Skin epidermis (tissue), 12 donors: ENCODE data around the gene RRAD.
"Not testable (repeated sequence)": the region's sequence is repeated elsewhere in the genome, so short reads cannot be mapped to it uniquely, and the experiment has no call there.

ENCODE experiments used
- H3K27ac ChIP-seq, 21 experiments: fragments of 200-600 bp; sonication (generic) in 11 of 21; one replicate each; pipeline ENCODE4 v1.5.0; 2020; ENCODE audit warnings: mild to moderate bottlenecking in 3 of 21, inconsistent platforms in 2 of 21, moderate library complexity in 2 of 21
- H3K4me3 ChIP-seq, 7 experiments: fragments of 200-600 bp; sonication (generic) in 2 of 7; one replicate each; pipeline ENCODE4 v1.5.0; 2020; ENCODE audit warnings: inconsistent platforms in 2 of 7, mild to moderate bottlenecking in 2 of 7, moderate library complexity in 1 of 7

The RRAD gene, protein sequence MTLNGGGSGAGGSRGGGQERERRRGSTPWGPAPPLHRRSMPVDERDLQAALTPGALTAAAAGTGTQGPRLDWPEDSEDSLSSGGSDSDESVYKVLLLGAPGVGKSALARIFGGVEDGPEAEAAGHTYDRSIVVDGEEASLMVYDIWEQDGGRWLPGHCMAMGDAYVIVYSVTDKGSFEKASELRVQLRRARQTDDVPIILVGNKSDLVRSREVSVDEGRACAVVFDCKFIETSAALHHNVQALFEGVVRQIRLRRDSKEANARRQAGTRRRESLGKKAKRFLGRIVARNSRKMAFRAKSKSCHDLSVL

DNA sequence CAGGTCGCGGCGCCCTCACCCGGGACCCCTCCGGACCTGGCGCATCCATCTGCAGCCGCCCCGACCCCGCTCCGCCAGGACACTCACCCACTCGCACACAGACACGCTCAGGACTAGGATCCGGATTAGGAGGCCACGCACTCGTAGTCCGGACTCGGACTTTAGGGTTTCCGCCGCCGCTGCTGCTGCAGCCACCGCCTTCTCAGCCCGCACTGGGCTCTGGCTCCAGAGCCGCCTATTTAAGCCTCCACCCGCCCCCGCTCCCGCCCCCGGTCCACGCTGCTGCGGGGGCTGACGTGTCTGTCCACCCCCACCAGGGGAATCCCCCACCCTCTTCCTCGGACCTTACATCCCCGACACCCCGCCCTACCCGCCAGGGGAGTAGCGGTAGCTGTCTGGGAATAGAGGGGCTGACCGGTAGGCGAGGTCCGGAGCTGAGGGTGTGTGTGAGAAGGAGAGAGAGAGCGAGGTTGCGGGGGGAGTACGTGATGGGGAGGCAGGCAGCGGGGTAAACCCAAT, at the start of gene RRAD:
TSS of gene RRAD (minus strand) at position 214 of the 519 bp plus-strand sequence. CDS start 356 bp downstream, outside the sequence.
- Histone ChIP-seq H3K27ac (peak within 1 kb of the TSS in 9 of 21 experiments; percentile 10 to 62 (median 29)), H3K4me3 (peak within 1 kb of the TSS; percentile 17 to 38 (median 27))

DNA sequence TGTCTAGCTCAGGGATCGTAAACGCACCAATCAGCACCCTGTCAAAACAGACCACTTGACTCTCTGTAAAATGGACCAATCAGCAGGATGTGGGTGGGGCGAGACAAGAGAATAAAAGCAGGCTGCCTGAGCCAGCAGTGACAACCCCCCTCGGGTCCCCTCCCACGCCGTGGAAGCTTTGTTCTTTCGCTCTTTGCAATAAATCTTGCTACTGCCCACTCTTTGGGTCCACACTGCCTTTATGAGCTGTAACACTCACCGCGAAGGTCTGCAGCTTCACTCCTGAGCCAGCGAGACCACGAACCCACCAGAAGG, 49.6 kb upstream of the RRAD start:
- H3K27ac ChIP-seq, H3K4me3 ChIP-seq: not testable (repeated sequence)

DNA sequence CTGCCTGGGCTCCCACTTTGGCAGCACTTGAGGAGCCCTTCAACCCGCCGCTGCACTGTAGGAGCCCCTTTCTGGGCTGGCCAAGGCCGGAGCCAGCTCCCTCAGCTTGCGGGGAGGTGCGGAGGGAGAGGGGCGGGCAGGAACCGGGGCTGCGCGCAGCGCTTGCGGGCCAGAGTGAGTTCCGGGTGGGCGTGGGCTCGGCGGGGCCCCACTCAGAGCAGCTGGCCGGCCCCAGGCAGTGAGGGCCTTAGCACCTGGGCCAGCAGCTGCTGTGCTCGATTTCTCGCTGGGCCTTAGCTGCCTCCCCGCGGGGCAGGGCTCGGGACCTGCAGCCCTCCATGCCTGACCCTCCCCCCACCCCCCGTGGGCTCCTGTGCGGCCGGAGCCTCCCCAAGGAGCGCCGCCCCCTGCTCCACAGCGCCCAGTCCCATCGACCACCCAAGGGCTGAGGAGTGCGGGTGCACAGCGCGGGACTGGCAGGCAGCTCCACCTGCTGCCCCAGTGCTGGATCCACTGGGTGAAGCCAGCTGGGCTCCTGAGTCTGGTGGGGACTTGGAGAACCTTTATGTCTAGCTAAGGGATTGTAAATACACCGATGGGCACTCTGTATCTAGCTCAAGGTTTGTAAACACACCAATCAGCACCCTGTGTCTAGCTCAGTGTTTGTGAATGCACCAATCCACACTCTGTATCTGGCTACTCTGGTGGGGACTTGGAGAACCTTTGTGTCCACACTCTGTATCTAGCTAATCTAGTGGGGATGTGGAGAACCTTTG, 49.0 kb upstream of the RRAD start:
- H3K27ac ChIP-seq, H3K4me3 ChIP-seq: not testable (repeated sequence)

DNA sequence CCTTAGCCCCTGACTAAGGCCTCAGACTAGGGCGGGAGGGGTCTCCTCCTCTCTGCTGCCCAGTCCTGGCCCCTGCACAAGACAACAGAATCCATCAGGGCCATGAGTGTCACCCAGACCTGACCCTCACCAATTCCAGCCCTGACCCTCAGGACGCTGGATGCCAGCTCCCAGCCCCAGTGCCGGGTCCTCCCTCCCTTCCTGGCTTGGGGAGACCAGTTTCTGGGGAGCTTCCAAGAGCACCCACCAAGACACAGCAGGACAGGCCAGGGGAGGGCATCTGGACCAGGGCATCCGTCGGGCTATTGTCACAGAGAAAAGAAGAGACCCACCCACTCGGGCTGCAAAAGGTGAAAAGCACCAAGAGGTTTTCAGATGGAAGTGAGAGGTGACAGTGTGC, 48.4 kb upstream of the RRAD start:
- H3K27ac ChIP-seq, result no peak overlapping the region

DNA sequence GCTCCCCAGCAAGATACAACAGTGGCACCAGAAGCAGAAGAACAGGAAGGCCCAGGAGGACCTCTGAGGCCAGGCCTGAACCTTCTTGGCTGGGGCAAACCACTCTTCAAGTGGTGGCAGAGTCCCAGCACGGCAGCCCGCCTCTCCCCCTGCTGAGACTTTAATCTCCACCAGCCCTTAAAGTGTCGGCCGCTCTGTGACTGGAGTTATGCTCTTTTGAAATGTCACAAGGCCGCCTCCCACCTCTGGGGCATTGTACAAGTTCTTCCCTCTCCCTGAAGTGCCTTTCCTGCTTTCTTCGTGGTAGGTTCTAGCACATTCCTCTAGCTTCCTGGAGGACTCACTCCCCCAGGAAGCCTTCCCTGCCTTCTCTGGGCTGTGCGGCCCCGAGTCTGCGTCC, 47.6 kb upstream of the RRAD start:
- no peak overlapping the region for H3K4me3 ChIP-seq
- no peak overlapping the region for H3K27ac ChIP-seq

More for the DNA sequence above, 48.4 kb upstream of the RRAD start:
- no peak overlapping the region for H3K4me3 ChIP-seq

DNA sequence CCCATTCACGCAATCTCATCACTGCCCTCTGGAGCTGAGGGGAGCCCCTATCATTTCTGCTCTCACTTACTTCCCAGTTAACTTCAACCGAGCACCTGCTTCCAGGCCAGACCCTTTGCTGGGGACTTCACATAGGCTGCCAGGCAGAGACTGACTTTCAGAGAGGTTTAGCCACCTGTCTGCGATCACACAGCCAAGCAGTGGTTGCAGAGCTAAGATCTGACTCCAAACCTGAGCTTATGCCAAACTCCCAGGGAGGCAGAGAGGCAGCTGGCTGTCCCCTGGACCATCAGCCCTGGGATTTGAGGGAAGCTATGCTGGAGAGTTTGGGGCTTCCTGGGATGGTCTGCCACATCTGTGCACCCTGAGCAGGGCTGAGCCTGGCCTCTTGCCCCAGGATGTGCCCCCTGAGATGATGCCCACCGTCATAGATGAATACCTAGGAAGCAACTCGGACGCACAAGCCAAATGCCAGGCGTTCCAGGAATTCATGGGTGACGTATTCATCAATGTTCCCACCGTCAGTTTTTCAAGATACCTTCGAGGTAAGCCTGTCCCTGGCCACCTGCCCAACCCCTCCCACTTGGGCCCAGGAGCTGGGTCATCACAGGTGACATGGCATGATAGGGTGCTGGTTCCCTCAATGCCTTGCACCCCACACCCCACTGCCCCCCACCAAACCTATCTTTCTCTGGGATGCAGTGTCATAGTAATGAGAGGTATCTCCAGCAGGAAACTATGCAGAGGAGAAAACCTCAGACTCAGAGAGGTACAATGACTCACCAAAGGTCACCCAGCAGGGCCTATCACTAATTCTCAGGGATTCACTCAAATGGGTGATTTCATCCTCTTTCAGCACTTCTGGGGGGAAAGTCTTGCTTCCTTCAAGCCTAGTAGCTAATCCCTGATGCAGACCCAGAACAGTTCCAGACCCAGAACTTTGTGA, 45.7 kb upstream of the RRAD start:
- Histone ChIP-seq H3K4me3 (no peak overlapping the region), H3K27ac (no peak overlapping the region)

DNA sequence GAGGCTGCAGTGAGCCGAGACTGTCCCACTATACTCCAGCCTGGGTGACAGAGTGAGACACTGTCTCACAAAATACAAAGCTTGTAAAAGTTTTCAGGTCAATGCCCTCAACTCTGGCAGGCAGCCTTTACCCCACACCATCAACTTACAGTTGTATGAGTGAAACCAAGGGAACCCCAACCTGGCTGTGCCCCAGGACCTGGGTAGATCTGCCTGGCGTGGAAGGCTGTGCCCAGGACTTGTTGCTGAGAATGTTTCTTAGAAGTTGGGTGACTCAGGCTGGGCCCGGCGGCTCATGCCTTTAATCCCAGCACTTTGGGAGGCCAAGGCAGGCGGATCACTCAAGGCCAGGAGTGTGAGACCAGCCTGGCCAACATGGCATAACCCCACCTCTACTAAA, 43.5 kb upstream of the RRAD start:
- no peak overlapping the region for H3K4me3 ChIP-seq
- no peak overlapping the region for H3K27ac ChIP-seq

DNA sequence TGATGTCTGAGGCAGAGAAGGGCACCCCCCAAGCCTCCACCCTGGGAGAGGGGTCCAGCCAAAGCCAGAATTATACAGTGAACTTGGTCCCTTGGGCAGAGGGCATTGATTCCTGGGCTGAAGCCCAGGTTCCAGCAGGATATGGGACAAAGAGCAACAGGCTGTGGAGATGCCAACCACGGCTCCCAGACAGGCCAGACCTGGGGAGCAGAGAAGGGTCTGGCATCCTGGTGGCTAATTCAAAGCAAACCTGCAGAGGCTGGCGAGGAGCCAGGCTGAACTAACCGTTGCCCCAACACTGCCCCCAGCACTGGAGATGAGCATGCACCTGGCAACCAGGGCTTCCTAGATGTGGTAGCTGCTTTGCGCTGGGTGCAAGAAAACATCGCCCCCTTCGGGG, 38.7 kb upstream of the RRAD start:
- H3K27ac ChIP-seq, result no peak overlapping the region
- H3K4me3 ChIP-seq, result no peak overlapping the region

DNA sequence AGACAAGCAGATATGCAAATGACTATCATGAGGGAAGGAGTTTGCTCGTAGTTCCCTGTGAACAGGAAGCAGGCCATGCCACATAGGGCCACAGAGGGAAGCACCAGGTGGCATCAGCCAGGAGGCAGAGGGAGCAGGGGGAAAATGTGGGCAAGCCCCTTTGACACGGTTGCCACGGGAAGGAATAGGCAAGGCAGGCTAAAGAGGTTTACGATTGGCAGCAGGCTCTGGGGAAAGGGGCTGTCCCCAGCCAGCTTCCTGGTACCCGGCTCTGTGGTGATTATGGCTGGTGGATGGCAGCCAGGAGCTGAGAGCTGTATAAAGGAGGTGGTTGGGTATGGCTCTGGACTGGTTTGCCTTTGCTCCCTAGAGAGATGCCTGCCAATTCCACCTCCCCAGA, 36.6 kb upstream of the RRAD start:
- peak overlapping the region in 5 of 21 experiments; percentile 17 to 44 (median 34) for H3K27ac ChIP-seq
- H3K4me3 ChIP-seq, result no peak overlapping the region

DNA sequence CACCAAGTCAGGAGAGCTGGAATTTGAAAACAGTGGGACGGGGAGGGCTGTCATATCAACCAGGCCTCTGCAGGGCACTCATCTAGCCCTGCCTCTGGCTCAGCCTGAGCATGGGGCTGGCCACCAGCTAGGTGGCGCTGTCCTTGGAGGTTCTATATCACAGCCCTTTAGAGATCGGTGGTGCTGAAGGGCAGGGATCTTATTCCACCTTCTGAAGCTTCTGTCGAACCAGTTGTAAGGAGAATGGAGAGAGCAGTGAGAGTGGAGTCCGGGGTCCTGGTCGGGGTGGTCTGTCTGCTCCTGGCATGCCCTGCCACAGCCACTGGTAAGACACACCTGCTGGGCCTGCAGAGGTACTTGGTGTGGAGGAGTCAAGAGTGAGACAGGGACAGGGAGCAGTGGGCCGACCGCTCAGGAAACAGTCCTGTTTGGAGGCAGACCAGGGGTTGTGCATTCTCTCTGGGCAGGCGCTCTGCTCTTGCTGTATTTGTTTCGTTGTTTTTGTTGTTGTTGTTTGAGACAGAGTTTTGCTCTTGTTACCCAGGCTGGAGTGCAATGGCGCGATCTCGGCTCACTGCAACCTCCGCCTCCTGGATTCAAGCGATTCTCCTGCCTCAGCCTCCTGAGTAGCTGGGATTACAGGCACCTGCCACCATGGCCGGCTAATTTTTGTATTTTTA, 35.9 kb upstream of the RRAD start, which contains the start of gene CES3:
TSS of gene CES3 (plus strand) at position 202 of the 680 bp plus-strand sequence. CDS start at position 244, 42 bp downstream.
- Histone ChIP-seq H3K4me3 (no peak within 1 kb of the TSS), H3K27ac (peak within 1 kb of the TSS in 7 of 21 experiments; percentile 13 to 44 (median 31))

DNA sequence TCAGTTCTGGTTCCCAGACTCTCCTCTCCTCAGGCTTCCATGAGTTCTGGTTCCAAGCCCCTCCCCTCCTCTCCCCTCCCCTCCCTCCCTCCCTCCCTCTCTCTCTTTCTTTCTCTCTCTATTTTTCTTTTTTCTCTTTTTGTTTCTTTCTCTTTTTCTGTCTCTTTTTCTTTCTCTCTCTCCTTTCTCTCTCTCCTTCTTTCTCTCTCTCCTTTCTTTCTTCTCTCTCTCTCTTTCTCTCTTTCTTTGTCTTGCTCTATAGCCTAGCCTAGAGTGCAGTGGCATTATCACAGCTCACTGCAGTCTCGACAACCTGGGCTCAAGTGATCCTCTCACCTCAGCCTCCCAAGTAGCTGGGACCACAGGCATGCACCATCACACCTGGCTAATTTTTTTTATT, 34.9 kb upstream of the RRAD start:
- Histone ChIP-seq H3K27ac (peak overlapping the region in 2 of 21 experiments; percentile 7 to 13), H3K4me3 (no peak overlapping the region)

DNA sequence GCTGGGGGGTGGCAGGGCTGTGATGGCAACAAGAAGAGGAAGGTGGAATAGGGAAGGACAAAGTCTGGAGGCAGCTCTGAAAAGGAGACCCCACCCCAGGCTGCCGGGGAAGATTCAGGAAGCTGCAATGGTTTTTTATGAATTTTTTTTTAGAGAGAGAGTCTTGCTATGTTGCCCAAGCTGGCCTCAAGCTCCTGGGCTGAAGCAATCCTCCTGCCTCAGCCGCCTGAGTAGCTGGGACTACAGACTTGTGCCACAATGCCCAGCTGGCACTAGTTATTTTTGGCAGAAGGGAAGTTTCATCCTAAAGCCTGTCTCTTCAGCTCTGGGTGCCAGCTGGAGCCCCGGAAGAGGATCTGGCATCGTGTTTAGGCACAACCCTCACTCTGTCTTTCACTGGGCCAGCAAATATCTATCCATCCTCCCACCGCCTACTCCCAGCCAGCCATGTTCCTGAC, 34.4 kb upstream of the RRAD start:
- Histone ChIP-seq H3K27ac (peak overlapping the region in 1 of 21 experiments; percentile 13), H3K4me3 (no peak overlapping the region)

DNA sequence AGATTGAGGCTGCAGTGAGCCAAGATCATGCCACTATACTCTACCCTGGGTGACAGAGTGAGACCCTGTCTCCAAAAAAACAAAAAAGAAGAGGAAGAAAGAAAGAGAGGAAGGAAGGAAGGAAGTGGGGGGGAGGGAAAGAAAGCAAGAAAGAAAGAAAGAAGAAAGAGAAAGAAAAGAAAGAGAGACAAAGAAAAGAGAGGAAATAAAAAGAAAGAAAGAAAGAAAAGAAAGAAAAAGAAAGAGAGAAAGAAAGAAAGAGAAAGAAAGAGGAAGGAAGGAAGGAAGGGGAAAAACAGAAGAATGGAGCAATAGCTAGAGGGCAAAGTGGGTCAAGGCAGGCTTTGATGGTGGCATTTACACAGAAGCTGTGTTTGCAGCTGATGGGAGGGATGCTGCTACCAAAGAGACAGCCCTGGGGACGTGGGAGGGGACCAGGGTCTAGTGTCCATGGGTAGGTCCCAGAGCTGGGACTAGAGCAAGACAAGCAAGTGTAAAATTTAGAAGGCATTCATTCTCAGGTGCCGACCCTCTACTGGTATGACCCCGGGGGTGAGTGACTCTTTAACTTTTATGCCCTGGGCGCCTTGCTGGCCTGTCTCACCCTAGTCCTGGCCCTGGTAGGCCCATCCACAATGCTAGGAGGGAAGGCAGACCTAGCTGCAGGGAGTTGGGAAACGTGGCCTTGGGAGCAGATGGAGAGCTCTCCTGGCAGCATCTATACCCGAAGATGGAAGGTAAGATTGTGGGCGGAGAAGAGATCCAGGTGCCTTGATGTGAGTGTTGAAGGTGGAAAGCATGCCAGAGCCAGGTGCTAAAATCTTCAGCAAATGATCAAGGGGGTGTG, 33.7 kb upstream of the RRAD start:
- H3K4me3 ChIP-seq, result no peak overlapping the region
- H3K27ac ChIP-seq, result peak overlapping the region in 1 of 21 experiments; percentile 10

DNA sequence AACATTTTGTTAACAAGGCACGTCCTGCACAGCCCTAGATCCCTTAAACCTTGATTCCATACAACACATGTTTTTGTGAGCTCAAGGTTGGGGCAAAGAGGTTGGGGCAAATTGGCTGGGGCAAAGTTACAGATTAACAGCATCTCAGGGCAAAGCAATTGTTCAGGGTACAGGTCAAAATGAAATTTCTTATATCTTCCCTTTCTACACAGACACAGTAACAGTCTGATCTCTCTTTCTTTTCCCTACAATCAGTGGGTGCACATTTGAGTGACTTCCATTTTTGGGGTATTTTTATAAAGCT, 30.8 kb upstream of the RRAD start:
- not testable (repeated sequence) for H3K27ac ChIP-seq, H3K4me3 ChIP-seq

DNA sequence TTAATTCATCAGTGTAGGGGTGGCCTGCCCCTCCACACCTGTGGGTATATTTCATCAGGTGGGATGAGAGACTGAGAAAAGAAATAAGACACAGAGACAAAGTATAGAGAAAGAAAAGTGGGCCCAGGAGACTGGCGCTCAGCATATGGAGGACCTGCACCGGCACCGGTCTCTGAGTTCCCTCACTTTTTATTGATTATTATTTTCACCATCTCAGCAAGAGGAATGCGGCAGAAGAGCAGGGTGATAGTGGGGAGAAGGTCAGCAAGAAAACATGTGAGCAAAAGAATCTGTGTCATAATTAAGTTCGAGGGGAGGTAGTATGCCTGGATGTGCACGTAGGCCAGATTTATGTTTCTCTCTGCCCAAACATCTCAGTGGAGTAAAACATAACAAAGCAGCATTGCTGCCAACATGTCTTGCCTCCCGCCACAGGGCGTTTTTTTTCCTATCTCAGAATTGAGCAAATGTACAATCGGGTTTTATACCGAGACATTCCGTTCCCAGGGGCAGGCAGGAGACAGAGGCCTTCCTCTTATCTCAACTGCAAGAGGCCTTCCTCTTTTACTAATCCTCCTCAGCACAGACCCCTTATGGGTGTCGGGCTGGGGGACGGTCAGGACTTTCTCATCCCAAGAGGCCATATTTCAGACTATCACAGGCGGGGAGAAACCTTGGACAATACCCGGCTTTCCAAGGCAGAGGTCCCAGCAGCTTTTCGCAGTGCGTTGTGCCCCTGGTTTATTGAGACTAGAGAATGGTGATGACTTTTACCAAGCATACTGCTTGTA, 30.2 kb upstream of the RRAD start:
- not testable (repeated sequence) for H3K27ac ChIP-seq, H3K4me3 ChIP-seq

DNA sequence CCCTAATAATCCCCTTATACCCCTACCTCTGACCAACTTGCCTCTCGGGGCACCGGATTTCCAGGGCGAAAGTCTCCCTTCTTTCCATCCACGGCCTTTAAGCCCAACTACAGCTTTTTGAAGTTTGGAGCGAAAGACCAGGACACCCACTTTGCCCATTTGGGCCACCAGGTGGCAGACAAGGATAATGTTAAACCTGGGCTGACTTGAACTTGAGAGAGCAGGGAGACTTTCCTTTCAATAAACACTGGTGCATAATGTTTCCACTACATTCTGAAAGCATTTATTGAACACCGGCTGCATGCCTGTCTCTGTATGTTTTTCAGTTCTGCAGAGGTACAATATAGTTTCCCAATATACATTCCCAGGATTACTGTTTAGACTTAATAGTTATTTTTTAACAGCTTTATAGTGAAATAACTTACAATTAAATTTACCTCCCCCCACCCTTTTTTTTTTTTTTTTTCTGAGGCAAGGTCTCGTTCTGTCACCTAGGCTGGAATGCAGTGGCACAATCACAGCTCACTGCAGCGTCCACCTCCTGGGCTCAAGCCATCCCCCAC, 28.8 kb upstream of the RRAD start:
- no peak overlapping the region for H3K27ac ChIP-seq
- no peak overlapping the region for H3K4me3 ChIP-seq

DNA sequence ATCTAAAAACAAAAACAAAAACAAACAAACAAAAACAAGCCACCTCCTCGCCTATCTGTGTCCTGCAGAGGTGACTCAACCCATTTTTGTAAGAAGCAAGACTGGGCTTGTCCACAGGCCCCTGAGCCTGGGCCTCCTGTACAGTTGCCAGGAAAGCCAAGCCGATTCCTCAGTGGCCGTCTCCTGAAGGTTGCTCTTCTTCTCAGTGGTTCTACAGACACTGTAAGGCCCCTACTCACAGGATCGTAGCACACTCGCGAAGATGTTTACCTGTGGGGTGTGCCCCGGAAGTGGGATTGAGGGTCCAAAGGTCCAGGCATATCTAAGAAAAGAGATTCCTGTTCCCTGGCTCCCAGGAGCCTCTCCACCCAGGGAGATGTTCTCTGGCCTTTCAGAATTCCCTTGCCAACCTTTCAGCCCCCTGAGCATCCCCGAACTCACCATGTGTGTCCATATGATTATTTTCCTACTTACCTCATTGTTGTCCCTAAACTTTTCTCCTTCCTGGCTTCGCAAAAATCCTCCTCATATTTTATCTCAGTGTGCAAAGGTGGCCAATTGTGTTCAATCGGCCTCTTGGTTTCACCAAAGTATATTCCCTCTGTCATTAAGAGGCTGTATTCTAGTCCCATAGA, 28.2 kb upstream of the RRAD start:
- H3K4me3 ChIP-seq, result no peak overlapping the region
- no peak overlapping the region for H3K27ac ChIP-seq
